GM10248 (cell line): ENCODE data around the gene NUDT14.

Experiments used
- CTCF ChIA-PET: fragments of 300-600 bp; sonication (Branson Sonifier 250); formaldehyde crosslinking; extraction: SDS; loops from one replicate; lab custom pipeline; 2021; ENCODE audit warnings: antibody characterized with exemption; lab: Yijun Ruan, JAX
- POLR2A ChIA-PET: fragments of 350-650 bp; sonication (Branson Sonifier 250); formaldehyde crosslinking; extraction: SDS; loops from one replicate; lab custom pipeline; 2020; ENCODE audit warnings: antibody characterized with exemption; lab: Yijun Ruan, JAX
- DNase-seq: peaks from one replicate; pipeline ENCODE4 v3.0.0; 2012; ENCODE audit errors: extremely low spot score
- CTCF ChIP-seq: IDR thresholded peaks from 2 replicates; pipeline ENCODE4 v1.5.1; 2012; ENCODE audit warnings: mild to moderate bottlenecking, low read depth; ENCODE audit errors: extremely low read depth, missing control alignments, control extremely low read depth

The NUDT14 gene

GRCh38 chr14:105128059-105128458 is 53.1 kb downstream of the NUDT14 start:
- TF ChIP-seq CTCF = no peak
- POLR2A ChIA-PET = no interaction called here
- DNase-seq = no peak
- CTCF ChIA-PET = interaction anchor here (0.7 kb wide), 1 partner anchor 9 kb away, joined by 3 read pairs; no protein-coding TSS in a partner anchor

- no peak for DNase-seq
- POLR2A ChIA-PET = no interaction called here
- no peak for TF ChIP-seq CTCF
- CTCF ChIA-PET = no interaction called here
Measured at GRCh38 chr14:105126981-105127329, 54.2 kb downstream of the NUDT14 start.

- TF ChIP-seq CTCF = no peak
- ChIA-PET CTCF (no interaction called here), POLR2A (no interaction called here)
- DNase-seq = no peak
Measured at GRCh38 chr14:105126126-105126980, 54.8 kb downstream of the NUDT14 start.

GRCh38 chr14:105124823-105125222 is 56.3 kb downstream of the NUDT14 start:
- no peak for DNase-seq
- TF ChIP-seq CTCF = no peak
- ChIA-PET CTCF (interaction anchor here (1.3 kb wide), 1 partner anchor 9 kb away, joined by 4 read pairs; no protein-coding TSS in a partner anchor), POLR2A (no interaction called here)

- ChIA-PET POLR2A (no interaction called here), CTCF (interaction anchor here (0.8 to 1.3 kb wide), 2 partner anchors 8 to 34 kb away, joined by 4 read pairs; no protein-coding TSS in a partner anchor)
Measured at GRCh38 chr14:105123981-105124765, 56.9 kb downstream of the NUDT14 start.

More at GRCh38 chr14:105123981-105124765, 56.9 kb downstream of the NUDT14 start:
- no peak for DNase-seq
- no peak for TF ChIP-seq CTCF
